Muscle layer of duodenum (tissue), 2 donors: Measurements from ENCODE around the gene FUT7.

Experiments
- H3K27ac ChIP-seq: one replicate; pipeline ENCODE4 v1.7.0; 2013; ENCODE audit warnings: mild to moderate bottlenecking, low read length
- H3K27me3 ChIP-seq: one replicate; pipeline ENCODE4 v1.7.0; 2013; ENCODE audit warnings: low read depth, mild to moderate bottlenecking, control low read depth, low read length
- H3K36me3 ChIP-seq, 2 donors: one replicate each; pipeline ENCODE4 v1.7.0; 2013; ENCODE audit warnings: low read length in 2 of 2, control low read depth in 1 of 2, mild to moderate bottlenecking in 1 of 2; ENCODE audit not compliant: insufficient read depth in 2 of 2, control insufficient read depth in 1 of 2
- H3K4me1 ChIP-seq, 2 donors: one replicate each; pipeline ENCODE4 v1.7.0; 2013; ENCODE audit warnings: low read length in 2 of 2, mild to moderate bottlenecking in 2 of 2, control low read depth in 1 of 2, moderate library complexity in 1 of 2; ENCODE audit not compliant: insufficient read depth in 2 of 2, control insufficient read depth in 1 of 2
- H3K4me3 ChIP-seq, 2 donors: one replicate each; pipeline ENCODE4 v1.7.0; 2013; ENCODE audit warnings: low read length in 2 of 2, low read depth in 1 of 2, mild to moderate bottlenecking in 1 of 2
- H3K9me3 ChIP-seq, 2 donors: one replicate each; pipeline ENCODE4 v1.7.0; 2013; ENCODE audit warnings: low read length in 2 of 2, control low read depth in 1 of 2, mild to moderate bottlenecking in 1 of 2; ENCODE audit not compliant: control insufficient read depth in 1 of 2
- donor health status: healthy.

FUT7 gene

GRCh38 chr9:137019891-137020683, 11.8 kb downstream of the FUT7 start:
- H3K4me3 ChIP-seq, result no peak overlapping the region

GRCh38 chr9:137018761-137019559, 12.9 kb downstream of the FUT7 start:
- Histone ChIP-seq H3K4me3 (no peak overlapping the region), H3K27ac (no peak overlapping the region), H3K36me3 (peaks cover 0 to 56% of the 10 kb centered on the region in 2 donors), H3K27me3 (no peaks in the 10 kb centered on the region), H3K9me3 (no peaks in the 10 kb centered on the region), H3K4me1 (no peaks in the 10 kb centered on the region)

More at GRCh38 chr9:137019891-137020683, 11.8 kb downstream of the FUT7 start:
- Histone ChIP-seq H3K27ac (no peak overlapping the region), H3K4me1 (no peaks in the 10 kb centered on the region), H3K36me3 (peaks cover 0 to 45% of the 10 kb centered on the region in 2 donors), H3K9me3 (no peaks in the 10 kb centered on the region), H3K27me3 (no peaks in the 10 kb centered on the region)

- H3K27ac ChIP-seq, result no peak overlapping the region
- no peak overlapping the region for H3K4me3 ChIP-seq
- H3K27me3 ChIP-seq, result no peaks in the 10 kb centered on the region
- peaks cover 0 to 62% of the 10 kb centered on the region in 2 donors for H3K36me3 ChIP-seq
- no peaks in the 10 kb centered on the region for H3K4me1 ChIP-seq
- H3K9me3 ChIP-seq, result no peaks in the 10 kb centered on the region
Measured at GRCh38 chr9:137017791-137018497, 13.9 kb downstream of the FUT7 start.

GRCh38 chr9:137017071-137017470, 14.8 kb downstream of the FUT7 start:
- Histone ChIP-seq H3K4me3 (no peak overlapping the region), H3K27me3 (no peaks in the 10 kb centered on the region), H3K27ac (no peak overlapping the region), H3K36me3 (peaks cover 0 to 71% of the 10 kb centered on the region in 2 donors), H3K4me1 (no peaks in the 10 kb centered on the region), H3K9me3 (no peaks in the 10 kb centered on the region)

GRCh38 chr9:137016436-137016835, 15.5 kb downstream of the FUT7 start:
- Histone ChIP-seq H3K9me3 (no peaks in the 10 kb centered on the region), H3K4me3 (no peak overlapping the region), H3K27me3 (no peaks in the 10 kb centered on the region), H3K27ac (no peak overlapping the region), H3K4me1 (no peaks in the 10 kb centered on the region), H3K36me3 (peaks cover 0 to 76% of the 10 kb centered on the region in 2 donors)

GRCh38 chr9:137015976-137016375, 15.9 kb downstream of the FUT7 start:
- Histone ChIP-seq H3K27me3 (no peaks in the 10 kb centered on the region), H3K36me3 (peaks cover 0 to 77% of the 10 kb centered on the region in 2 donors), H3K9me3 (no peaks in the 10 kb centered on the region), H3K27ac (no peak overlapping the region), H3K4me3 (no peak overlapping the region), H3K4me1 (no peaks in the 10 kb centered on the region)

- H3K36me3 ChIP-seq, result peaks cover 0 to 74% of the 10 kb centered on the region in 2 donors
- H3K27ac ChIP-seq, result no peak overlapping the region
- no peaks in the 10 kb centered on the region for H3K4me1 ChIP-seq
- no peaks in the 10 kb centered on the region for H3K27me3 ChIP-seq
- H3K9me3 ChIP-seq, result no peaks in the 10 kb centered on the region
- no peak overlapping the region for H3K4me3 ChIP-seq
Measured at GRCh38 chr9:137015540-137015930, 16.4 kb downstream of the FUT7 start.

GRCh38 chr9:137014776-137015539, 16.9 kb downstream of the FUT7 start:
- Histone ChIP-seq H3K4me3 (no peak overlapping the region), H3K27me3 (no peaks in the 10 kb centered on the region), H3K36me3 (peaks cover 0 to 70% of the 10 kb centered on the region in 2 donors), H3K27ac (no peak overlapping the region), H3K9me3 (no peaks in the 10 kb centered on the region), H3K4me1 (no peaks in the 10 kb centered on the region)

GRCh38 chr9:137014166-137014565, 17.7 kb downstream of the FUT7 start:
- Histone ChIP-seq H3K36me3 (peaks cover 0 to 76% of the 10 kb centered on the region in 2 donors), H3K27me3 (no peaks in the 10 kb centered on the region), H3K27ac (no peak overlapping the region)

GRCh38 chr9:137013571-137013940, 18.3 kb downstream of the FUT7 start:
- H3K4me1 ChIP-seq, result no peaks in the 10 kb centered on the region
- no peaks in the 10 kb centered on the region for H3K27me3 ChIP-seq
- H3K27ac ChIP-seq, result no peak overlapping the region
- no peaks in the 10 kb centered on the region for H3K9me3 ChIP-seq
- peaks cover 0 to 79% of the 10 kb centered on the region in 2 donors for H3K36me3 ChIP-seq
- no peak overlapping the region for H3K4me3 ChIP-seq

More at GRCh38 chr9:137014166-137014565, 17.7 kb downstream of the FUT7 start:
- H3K4me1 ChIP-seq, result no peaks in the 10 kb centered on the region
- no peak overlapping the region for H3K4me3 ChIP-seq
- no peaks in the 10 kb centered on the region for H3K9me3 ChIP-seq
